Midbrain (tissue), 1 donor: Measurements from ENCODE around the gene BABAM2.

Experiments
- DNase-seq: peaks from one replicate; lab custom pipeline; 2025; lab: John Stamatoyannopoulos, UW

BABAM2 gene

DNA sequence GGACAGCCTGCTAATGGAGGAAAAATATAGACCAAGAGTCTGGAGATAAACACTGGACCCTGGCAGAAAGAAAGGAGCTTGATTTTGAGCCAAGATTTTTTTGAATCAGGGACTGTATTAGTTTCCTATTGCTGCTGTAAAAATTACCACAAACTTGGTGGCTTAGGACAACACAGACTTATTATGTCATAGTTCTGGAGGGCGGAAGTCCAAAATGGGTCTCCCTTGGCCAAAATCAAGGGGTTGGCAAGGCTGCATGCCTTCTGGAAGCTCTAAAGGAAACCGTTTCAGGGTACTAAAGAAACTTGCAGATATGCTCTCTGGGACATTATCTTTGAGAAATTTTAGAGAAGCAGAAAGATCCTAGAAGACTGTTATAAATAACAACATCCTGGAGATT is 140.1 kb downstream of the BABAM2 start:
- no peak for DNase-seq

- DNase-seq = no peak
These were observed 142.3 kb downstream of the BABAM2 start for GRCh38 chr2:28032816-28033215.

DNA sequence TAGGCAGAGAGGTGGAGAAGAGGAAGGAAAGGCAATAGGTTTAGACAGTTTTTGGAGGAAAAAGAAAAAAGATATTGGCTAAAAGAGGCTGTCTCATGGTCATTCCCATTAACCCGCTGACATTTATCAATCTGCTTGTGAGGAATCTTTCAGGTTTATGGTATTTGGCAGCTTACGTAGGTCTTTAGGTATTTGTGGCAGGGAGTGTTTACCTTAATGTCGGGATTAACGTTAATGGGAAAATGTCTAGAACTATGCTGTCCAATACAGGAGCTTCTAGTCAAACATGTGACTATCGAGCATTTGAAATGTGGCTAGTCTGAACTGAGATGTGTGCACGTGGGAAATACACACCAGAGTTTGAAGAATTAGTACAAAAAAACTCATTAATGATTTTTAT is 144.2 kb downstream of the BABAM2 start:
- no peak for DNase-seq

DNA sequence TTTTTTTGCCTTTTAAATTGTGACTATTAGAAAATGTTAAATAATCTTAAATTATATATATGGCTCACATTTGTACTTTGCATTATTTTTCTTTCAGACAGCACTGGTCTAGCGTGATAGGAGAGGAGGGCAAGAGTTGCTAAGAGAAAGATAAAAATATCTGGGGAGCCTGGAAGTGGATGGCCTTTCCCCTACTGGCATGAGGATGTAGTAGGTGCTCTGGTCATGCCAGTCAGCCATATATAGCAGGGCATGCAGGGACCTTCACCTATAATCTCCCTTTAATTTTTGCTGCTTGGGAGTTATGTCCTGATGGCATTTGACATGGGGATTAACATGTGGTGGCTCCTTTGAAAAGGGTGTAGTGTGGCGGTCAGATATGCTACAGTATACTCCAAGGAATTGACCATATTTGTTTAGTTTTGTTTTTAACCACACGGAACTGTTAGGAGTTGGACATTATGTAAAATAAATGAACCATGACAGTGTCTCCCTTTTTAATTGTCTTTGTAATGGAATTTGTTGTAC is 144.7 kb downstream of the BABAM2 start:
- no peak for DNase-seq

DNA sequence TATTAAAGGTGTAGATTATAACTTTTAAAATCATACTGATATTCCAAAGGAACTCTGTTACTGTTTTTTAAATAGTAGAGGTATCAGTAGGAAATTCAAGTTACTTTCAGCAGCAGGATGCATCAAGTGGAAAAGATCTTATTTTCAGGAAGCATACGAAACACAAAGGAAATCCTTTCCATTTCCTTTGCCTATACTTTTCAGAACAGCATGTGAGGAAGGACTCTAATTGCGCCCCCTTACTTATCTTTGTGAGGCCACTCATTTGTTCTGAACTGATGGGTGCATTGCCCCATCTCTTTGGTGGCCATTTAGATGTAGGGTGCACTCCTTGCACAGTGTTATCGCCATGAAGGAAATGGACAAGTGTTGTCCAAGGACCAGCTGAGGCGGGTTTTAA is 145.3 kb downstream of the BABAM2 start:
- no peak for DNase-seq

GRCh38 chr2:28036307-28036706 is 145.8 kb downstream of the BABAM2 start:
- DNase-seq = no peak

DNA sequence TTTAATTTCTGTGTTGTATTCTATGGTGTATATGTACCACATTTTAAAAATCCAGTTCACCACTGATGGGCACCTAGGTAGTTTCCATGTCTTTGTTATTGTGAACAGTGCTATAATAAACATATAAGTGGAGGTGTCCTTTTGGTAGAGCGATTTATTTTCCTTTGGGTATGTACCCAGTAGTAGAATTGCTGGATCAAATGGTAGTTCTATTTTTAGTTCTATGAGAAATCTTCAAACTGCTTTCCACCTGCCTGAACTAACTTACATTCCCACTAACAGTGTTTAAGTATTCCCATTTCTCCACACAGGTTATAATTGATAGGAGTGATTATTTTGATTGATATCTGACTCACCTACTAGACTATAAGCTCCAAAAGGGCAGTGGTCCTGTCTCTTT is 148.2 kb downstream of the BABAM2 start:
- no peak for DNase-seq

GRCh38 chr2:28045676-28046351 is 155.3 kb downstream of the BABAM2 start:
- no peak for DNase-seq

DNA sequence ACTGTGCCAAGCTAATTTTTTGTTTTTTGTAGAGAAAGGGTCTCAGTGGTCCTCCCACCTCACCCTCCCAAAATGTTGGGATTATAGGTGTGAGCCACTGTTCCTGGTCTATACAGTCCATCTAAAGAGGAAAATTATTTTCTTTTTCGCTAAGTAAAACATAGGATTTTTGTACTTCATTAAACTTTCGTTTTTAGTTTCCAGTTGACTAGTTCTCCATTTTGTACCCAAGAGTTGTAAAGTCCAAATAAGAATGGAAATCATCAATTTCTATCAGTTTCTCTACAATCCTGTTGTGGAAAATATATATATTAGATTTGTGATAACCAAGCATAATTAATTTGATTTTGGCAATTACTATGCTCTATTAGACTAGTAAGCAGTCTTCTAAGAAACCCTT is 156.4 kb downstream of the BABAM2 start:
- no peak for DNase-seq

GRCh38 chr2:28047681-28048080 is 157.2 kb downstream of the BABAM2 start:
- no peak for DNase-seq

- DNase-seq = no peak
These were observed 157.8 kb downstream of the BABAM2 start for GRCh38 chr2:28048341-28048740.

DNA sequence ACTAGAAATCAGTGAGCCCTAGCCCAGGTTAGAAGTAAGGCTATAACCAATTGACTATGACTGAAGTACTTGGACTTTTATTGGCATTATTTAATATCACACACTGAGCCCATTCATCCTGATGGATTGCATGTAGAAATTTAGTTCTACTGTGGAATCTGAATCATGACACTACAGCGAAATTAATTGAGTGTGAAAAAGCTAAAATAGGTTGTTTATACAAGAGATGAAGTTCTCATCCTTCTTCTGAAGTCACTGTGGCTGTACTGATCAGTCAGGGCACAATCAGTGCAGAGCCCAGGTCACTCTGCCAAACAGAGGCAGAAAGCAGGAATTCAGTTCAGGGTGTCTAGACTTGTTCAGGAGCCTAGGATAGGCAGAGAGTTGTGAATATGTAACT is 158.9 kb downstream of the BABAM2 start:
- DNase-seq = no peak

DNA sequence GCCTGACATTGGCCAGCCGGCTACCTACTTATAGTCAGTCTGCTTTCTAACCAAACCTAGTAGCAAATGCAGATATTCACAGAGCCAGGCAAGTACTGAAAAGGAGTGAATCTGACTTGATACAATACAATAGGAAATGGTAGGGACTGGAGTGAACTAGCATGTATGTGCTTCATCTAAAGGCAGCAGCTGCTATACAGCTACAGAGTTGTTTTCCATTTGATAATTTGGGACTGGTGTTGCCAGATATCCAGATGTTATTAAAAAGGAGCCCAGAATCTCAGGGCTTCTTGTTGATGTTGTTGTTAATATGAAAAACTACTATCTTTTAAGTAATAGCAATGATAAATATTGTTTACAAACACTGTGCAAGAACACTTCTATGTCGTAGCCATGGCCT is 159.4 kb downstream of the BABAM2 start:
- no peak for DNase-seq

DNA sequence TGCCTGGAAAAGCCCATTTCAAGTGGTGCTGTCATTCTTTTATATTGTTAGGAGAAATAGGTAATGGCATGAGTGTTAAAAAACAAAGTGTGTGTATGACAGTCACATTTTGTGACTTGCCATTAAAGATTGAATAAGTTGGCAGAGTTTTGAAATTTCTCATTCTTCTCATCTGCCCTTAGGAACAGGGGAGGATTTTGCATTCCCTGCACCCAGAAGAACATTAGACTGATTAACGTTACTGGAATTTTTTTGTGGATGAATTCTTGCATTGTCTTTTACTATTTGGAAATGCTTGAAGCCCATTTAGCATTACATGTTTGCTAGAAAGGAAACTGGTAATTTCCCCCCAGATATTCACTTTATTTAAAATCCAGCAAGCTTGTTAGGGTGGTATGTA is 162.2 kb downstream of the BABAM2 start:
- no peak for DNase-seq

- no peak for DNase-seq
These were observed 163.1 kb downstream of the BABAM2 start for GRCh38 chr2:28053597-28053996.

- no peak for DNase-seq
These were observed 164.4 kb downstream of the BABAM2 start for GRCh38 chr2:28054916-28055315.

DNA sequence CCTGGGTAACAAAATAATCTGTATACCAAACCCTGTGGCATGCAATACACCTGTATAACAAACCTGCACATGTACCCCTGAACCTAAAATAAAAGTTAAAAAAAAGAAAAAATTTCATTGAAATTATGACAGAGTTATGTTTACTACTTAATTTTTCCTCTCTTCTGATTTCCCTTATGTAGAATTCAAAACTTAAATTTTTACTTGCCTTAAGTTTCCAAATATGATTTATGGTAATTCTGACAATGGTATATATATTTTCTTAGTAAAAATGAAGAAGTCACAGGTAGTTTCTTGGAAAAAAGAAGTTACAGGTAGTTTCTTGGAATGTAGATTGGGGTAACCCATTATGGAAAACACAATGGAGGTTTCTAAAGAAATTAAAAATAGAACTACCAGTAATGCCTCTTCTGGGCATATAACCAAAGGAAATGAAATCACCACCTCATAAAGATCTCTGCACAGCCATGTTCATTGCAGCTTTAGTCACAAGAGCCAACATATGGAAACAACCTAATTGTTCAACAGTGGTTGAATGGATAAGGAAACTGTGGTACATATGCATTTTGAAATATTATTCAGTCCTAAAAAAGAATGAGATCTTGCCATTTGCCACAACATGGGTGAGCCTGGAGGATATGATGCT is 164.9 kb downstream of the BABAM2 start:
- no peak for DNase-seq

DNA sequence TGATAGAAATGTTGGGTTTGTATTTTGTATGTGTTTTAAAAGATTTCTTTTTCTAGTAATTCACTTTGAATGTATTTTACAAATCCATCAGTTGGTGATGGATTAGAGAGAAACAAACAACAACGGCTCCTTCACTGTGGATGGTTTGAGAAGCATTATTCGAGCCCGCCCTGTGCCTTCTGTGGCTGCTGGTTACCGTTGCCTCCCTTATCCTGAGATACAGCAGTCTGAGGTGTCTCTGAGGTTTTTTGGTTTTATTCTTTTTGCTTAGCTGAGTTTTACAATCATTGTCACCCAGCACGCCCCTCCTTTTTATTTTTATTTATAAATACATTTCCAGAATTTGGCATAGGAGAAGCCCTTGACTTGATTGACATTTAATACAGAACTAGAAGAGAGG is 168.3 kb downstream of the BABAM2 start:
- no peak for DNase-seq

GRCh38 chr2:28062867-28063266 is 172.3 kb downstream of the BABAM2 start:
- DNase-seq = no peak

DNA sequence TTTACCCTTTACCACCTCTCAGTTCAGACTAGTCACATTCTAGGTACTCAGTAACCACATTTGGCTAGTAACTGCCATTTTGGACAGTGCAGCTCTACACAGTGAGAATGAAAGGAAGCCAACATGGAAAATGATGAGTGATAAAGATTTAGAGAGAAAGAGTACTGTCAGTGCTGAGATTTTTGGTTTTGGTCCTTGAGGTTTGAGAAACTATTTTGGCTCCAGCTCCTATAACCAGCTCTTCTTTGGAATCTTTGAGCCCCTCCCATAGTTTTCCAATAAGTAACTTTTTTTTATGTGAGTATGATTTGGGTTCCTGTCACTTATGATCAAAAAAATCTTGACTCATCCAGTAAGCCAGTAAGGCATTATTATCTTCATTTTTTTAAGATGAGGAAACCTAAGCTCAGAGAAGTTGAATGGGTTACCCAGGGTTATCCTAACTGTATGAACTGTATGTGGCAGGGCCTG is 173.0 kb downstream of the BABAM2 start:
- DNase-seq = no peak

- DNase-seq = no peak
These were observed 177.1 kb downstream of the BABAM2 start for GRCh38 chr2:28067602-28068001.

DNA sequence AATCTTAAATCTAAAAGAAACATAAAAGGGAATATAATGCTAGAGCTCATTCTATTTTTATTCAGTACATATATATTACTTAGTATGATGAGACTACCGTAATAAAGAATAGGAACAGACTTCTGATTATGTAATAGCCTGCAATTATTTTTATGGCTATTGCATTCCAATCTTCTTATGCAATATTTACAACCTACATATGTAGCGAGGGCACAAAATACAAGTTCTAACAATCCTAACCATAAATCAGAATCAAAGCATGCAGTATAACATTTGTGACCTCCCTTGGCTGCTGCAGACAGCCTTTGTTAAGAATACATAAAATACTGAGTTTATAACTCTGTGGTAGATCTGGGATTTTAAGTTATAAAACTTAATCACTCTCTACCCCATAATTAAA is 177.6 kb downstream of the BABAM2 start:
- no peak for DNase-seq

DNA sequence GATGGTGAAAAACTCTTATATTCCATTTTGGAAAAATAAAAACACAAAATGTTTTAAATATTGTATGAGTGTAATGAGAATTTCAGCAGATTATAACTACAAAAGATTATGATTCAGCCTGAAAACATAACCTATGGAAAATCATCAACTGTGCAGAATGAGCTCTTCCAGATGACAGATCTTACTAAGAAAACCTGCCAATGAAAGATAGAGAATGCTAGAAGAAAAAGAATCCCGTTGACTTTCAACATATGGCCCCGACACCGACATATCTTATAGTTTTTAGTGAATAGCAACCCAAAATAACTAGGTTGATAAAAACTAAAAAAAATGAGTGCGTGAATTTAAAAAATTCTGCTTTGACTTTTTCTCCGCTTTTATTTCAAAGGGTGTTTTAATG is 178.0 kb downstream of the BABAM2 start:
- DNase-seq = no peak

DNA sequence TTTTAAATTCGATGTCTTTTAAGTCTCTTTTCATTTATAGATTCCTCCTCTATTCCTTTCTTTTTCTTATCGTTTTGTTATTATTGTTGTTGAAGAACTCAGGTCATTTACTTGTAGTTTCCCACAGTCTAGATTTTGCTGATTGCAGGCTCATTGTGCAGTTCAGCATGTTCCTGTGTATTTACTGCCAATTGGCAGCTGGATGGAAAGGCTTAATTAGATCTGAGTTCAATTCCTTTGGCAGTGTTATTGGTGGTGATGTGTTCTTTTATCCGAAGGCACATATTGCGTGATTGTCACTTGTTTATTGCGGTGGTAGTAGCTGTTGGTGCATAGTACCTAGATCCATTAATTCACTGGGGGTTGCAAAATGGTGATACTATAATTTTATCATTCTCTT is 180.7 kb downstream of the BABAM2 start:
- DNase-seq = no peak
